GM18861 (cell line): ENCODE results near the gene PPP2R1B.

Experiments used
- ATAC-seq: cut with Tn5 transposase; IDR thresholded peaks from one replicate; pipeline ENCODE4 v1.9.1; 2021; ENCODE audit not compliant: unreplicated experiment

PPP2R1B gene

GRCh38 chr11:111765984-111766833 is at the start of gene PPP2R1B:
PPP2R1B (minus strand) TSS chr11:111766389; CDS start chr11:111766361, 28 bp downstream.
- ATAC-seq = peak; percentile 56

- ATAC-seq = no peak
Measured at GRCh38 chr11:111815489-111815888, 49.3 kb upstream of the PPP2R1B start.

- no peak for ATAC-seq
Measured at GRCh38 chr11:111814557-111815320, 48.5 kb upstream of the PPP2R1B start.

- no peak for ATAC-seq
Measured at GRCh38 chr11:111814106-111814505, 47.9 kb upstream of the PPP2R1B start.

- no peak for ATAC-seq
Measured at GRCh38 chr11:111812211-111812610, 46.0 kb upstream of the PPP2R1B start.

- no peak for ATAC-seq
Measured at GRCh38 chr11:111811445-111811844, 45.3 kb upstream of the PPP2R1B start.

GRCh38 chr11:111808834-111809233 is 42.6 kb upstream of the PPP2R1B start:
- ATAC-seq = no peak

- no peak for ATAC-seq
Measured at GRCh38 chr11:111808063-111808588, 41.9 kb upstream of the PPP2R1B start.

- ATAC-seq = no peak
Measured at GRCh38 chr11:111807076-111807475, 40.9 kb upstream of the PPP2R1B start.

- no peak for ATAC-seq
Measured at GRCh38 chr11:111801135-111801534, 34.9 kb upstream of the PPP2R1B start.

GRCh38 chr11:111798279-111798678 is 32.1 kb upstream of the PPP2R1B start:
- no peak for ATAC-seq

- peak; percentile 69 for ATAC-seq
Measured at GRCh38 chr11:111797145-111797581, 31.0 kb upstream of the PPP2R1B start.

- ATAC-seq = peak; percentile 11
Measured at GRCh38 chr11:111796696-111797095, 30.5 kb upstream of the PPP2R1B start.

GRCh38 chr11:111795334-111795985 is 29.3 kb upstream of the PPP2R1B start:
- ATAC-seq = no peak

GRCh38 chr11:111793863-111794262 is 27.7 kb upstream of the PPP2R1B start:
- no peak for ATAC-seq

GRCh38 chr11:111792955-111793500 is 26.8 kb upstream of the PPP2R1B start:
- no peak for ATAC-seq

GRCh38 chr11:111792314-111792713 is 26.1 kb upstream of the PPP2R1B start:
- ATAC-seq = no peak

GRCh38 chr11:111788464-111788863 is 22.3 kb upstream of the PPP2R1B start:
- no peak for ATAC-seq

- no peak for ATAC-seq
Measured at GRCh38 chr11:111788051-111788450, 21.9 kb upstream of the PPP2R1B start.

- no peak for ATAC-seq
Measured at GRCh38 chr11:111785886-111786412, 19.8 kb upstream of the PPP2R1B start.

GRCh38 chr11:111785076-111785475 is 18.9 kb upstream of the PPP2R1B start:
- ATAC-seq = no peak
